DMS53 treated with DMSO at 0.1 percent for 48 hours (cell line): Measurements from ENCODE around the gene TEX26.
"Not testable (repeated sequence)": the region's sequence is repeated elsewhere in the genome, so short reads cannot be mapped to it uniquely, and the experiment has no call there.

ENCODE experiments used
- DNase-seq: peaks from one replicate; lab custom pipeline; 2025; ENCODE audit not compliant: unreplicated experiment; lab: John Stamatoyannopoulos, UW

Gene TEX26

DNA sequence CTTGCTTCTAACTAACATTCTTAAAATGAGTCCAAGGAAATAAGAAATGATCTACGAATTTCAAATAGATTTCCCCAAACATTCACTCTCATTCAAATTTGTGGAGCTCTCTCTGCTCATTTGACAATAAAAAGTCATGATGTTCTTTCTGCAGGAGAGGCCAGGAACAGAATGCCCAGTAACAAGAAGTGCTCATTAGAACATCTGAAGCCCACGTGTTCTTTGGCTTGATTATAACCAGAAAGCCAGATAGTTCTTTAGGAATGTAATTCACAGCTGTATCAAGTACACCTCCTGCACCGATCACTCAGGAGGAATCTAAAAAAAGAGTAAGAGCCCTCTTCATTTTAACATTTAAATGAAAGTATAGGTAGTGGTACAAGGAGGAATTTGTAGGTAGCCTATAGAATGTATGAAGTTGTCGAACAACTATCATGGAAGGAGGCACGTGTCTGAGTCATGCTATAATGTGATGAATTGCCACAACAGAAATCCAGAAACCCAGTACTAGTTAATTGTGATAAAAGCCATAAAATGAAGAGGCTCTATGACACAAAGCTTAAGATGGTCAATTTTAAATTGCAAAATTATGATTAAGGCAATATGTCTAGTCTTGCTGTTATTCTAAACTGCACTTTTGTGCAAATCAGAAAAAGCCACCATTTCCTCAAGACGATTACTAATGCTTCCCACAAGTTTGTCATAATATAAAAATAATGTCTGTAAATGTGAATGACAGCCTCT lies 13.6 kb upstream of the TEX26 start:
- DNase-seq = no peak

DNA sequence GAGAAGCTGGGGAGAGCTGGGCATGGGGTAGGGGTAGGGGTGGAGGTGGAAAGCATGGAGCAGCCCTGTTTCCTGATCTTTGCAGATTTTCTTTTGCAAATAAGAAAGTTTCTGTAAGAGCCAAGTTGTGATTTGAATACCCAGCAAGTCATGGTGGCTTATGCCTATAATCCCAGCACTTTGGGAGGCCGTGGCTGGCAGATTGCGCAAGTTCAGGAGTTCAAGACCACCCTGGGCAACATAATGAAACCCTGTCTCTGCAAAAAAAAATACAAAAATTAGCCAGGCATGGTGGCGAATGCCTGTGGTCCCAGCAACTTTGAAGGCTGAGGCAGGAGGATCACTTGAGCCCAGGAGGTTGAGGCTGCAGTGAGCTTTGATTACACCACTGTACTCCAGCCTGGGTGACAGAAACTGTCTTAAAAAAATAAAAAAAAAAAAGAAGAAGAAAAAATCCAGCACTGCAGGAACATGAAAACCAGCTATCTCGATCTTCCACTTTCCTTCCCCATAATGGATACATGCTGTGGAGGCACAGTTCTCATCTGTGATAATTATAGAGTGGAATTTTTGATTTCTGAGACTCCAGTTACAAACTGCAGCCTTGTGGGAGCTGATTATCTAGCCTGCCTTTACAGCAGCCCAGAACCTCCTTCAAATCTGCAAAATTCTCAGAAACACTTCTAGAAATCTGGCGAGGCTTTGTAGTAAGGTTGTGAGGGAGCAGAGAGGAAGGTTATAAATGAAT lies 12.1 kb upstream of the TEX26 start:
- DNase-seq = no peak

DNA sequence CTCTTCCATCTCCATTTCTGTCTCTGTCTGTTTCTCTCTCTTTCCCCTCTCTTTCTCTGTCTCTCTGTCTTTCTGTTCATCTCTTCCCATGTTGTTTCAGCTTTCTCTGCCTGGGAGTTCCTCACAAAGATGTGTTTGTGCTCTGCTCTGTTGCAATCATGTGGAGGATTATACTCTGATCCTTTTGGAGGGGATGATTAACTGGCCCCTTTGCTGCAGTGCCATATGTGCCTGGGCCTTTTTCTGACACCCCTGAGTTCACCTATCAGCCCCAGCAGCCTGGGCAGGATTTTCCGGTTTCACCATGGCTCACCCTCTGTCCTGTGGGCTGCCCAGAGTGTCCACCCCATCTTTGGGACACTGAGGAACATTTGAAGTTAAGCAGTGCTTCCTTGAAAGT lies 9.0 kb upstream of the TEX26 start:
- DNase-seq = no peak

DNA sequence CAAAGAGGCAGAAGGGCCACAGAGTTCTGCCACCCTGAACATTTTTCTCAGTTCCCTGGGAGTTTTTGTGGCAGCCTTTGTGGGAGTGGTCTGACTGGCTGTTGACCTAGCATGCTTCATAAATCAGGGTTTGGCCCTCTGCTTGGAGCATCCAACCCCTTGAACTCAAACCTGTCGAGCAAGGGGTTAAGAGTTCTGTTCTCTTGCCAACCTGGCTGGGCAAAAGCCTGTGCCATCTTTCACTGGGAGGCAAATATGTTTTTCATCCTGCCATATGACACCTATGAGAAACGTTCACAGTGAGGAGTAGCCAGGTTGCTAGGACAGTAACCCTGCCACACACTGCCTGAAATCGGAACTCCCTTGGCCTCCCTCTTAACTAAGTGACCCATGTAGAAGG lies 7.7 kb upstream of the TEX26 start:
- DNase-seq = no peak

DNA sequence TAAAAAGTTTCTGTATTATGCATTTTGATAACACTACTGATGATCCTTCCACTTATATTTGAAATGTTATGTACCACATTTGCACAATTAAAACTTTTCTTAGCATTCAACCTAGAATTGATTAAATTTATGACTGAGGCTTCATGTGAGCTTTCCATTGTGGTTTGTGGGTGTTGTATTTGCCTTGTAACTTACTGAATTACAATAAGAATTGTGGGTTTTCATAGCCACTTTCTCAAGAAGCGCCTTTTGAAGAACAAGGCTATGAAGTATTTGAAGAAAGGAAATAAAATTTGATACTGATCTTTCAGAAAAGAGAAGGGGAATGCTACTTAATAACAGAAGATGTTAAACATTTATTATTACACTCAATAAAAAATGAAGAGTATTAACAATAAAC lies 7.0 kb upstream of the TEX26 start:
- DNase-seq = no peak

DNA sequence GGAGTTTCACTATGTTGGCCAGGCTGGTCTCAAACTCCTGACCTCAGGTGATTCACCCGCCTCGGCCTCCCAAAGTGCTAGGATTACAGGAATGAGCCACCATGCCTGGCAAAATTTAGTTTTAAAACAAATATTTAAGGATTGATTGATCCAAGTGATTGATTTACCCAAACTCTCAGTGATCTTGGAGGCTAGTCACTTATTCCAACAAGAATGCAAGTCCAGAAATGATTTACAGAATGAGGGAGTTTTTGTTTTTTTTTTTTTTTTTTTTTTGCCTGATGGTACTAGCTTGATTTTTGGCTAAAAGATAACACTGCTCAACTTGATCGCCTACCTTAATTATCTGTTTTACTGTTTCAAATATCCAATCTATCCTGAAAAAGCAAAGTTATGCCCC lies 5.7 kb upstream of the TEX26 start:
- DNase-seq = no peak

DNA sequence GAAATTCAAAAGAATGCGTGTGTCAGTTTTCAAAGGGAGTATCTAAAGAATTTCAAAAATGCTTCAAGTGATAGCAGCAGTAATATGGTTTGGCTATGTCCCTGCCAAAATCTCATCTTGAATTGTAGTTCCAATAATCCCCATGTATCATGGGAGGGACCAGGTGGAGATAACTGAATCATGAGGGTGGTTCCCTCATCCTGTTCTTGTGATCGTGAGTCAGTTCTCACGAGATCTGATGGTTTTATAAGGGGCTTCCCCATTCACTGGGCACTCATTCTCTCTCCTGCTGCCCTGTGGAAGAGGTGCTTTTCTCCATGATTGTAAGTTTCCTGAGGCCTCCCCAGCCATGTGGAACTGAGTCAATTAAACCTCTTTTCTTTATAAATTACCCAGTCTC lies 5.3 kb upstream of the TEX26 start:
- not testable (repeated sequence) for DNase-seq

DNA sequence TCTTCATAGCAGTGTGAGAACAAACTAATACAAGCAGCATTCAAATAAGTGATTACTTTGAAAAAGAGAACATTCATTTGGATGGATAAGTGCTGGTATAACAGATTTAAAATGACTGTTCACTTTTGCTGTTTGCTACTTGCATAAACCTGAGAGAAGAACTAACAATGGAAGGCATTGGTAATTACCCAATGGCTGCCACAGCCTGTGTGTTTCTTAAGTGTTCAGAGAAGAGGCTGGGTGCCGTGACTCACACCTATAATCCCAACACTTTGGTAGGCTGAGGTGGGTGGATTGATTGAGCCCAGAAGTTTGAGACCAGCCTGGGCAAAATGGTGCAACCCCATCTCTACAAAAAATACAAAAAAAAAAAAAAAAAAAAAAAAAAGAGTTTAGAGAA lies 4.9 kb upstream of the TEX26 start:
- DNase-seq = no peak

DNA sequence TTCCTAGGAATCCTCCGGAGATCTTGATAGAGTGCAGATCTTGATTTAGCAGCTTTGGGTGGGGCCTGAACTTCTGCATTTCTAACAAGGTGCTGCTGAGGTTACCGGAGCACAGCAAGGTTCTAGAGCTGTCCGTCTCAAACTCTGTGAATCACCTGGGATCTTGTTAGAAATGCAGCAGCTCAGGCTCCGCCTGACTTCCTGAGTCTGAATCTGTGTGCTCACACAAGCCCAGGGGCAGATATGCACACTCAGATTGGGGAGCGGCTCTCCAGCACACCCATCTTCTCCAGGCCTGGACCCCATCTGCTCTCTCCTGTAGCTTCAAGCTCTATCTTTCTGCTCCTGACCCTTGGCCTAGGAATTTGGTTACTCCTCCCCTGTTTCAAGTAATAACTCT lies 3.5 kb upstream of the TEX26 start:
- no peak for DNase-seq

DNA sequence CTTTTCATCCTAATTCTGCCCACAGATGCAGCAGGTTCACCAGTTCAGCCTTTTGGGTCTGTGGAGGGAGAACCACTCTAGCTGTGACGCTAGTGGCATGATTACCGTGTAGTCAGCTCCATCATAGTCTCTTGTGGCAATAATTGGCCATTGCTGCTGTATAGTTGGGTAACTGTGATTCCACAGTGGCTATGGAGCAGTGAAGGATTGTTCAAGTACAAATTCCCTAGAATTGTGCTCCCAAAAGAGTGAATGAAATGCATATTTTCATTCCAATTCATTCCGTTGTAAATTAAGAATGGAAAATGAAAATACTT lies 856 bp downstream of the TEX26 start:
- no peak for DNase-seq

DNA sequence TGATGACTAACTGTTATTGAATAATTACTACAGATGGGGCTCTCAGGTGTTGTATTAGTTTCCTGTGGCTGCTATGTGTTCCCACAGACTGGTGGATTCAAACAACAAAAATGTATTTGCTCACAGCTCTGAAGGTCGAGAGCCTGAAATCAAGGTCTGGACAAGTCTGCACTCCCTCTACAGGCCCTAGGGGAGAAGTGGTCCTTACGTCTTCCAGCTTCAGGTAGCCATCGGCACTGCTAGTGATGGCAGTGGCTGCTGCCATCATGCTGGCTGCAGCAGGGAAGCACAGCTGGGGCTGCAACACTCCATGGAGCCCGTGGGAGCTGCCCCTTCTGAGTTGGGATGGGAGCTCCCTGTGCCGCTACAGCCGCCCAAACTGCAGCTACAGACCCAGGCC lies 1.9 kb downstream of the TEX26 start:
- DNase-seq = no peak

DNA sequence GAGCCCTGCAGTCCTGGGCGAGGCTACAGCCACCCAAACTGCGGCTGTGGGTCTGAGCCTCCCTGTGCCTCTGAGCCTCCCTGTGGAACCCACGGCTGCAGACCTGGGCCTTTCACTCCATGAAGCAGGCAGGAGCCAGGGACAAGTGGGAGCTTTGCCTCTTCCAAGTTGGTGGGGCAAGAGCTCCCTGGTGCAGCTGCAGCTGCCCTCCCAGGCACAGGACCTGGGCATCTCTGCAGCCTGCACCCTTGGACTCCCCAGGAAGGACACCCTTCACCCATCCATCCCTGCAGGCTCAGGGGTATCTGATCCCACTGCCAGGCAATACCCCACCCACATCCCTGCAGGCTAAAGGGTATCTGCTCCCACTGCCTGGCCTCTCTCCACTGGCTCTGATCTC lies 2.3 kb downstream of the TEX26 start:
- no peak for DNase-seq

DNA sequence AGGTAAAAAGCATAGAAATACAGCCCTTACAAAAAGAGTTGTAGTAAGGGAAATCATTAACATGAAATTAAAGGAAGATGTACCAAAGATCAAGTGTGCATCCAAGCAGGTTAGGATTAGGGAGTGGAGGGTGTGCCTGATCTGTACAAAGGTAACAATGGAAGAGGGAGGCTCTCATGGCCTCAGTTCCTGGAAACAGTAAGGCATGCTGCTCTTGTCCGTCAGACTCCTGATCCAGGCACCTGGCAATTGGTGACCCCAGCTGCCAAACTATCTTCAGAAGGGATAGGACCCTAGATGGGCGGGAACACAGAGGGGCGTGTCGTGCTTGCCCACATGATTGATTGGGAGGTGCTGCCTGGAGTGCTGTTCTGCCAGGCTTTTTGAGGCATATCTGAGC lies 4.5 kb downstream of the TEX26 start:
- no peak for DNase-seq

DNA sequence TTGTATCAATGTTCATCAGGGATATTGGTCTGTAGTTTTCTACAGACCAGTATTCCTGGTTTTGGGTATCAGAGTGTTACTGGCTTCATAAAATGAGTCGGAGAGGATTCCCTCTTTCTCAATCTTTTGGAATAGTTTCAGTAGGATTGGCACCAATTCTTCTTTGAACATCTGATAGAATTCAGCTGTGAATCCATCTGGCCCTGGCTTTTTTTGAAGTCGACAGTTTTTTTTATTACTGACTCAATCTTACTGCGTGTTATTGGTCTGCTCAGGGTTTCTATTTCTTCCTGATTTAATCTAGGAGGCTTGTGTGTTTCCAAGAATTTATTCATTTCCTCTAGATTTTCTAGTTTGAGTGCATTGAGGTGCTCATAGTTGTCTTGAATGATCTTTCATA lies 11.4 kb downstream of the TEX26 start:
- no peak for DNase-seq

DNA sequence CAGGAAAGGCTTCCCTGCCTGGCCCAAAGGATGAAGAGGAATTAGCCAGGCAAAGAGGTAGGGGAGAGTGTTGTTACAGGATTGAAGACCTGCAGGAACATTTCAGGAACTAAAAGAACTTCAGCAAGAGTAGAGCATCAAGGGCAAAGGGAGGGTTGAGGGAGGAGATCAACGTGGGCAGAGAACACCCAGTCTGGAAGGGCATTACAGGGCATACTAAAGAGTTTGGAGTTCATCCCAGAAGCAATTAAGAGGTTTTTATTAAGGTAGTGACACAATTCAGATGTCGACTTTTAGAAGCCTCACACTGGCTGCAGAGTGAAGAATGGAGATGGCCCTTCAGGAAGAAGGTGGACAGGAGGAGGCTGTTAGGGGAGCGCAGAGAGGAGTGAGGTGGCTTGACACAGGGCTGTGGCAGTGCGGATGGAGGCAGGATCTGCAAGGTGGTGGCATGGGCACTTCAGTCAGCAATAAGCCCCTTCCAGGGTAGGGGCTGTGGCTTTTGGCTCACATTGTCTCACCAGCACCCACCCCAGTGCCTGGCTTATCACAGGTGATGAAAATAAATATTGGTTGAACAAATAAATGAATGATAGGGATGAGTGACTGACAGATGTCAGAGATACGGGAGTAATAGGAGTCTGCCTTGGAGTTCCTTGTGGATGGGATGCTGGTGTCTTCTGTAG lies 24.9 kb downstream of the TEX26 start:
- DNase-seq = no peak

DNA sequence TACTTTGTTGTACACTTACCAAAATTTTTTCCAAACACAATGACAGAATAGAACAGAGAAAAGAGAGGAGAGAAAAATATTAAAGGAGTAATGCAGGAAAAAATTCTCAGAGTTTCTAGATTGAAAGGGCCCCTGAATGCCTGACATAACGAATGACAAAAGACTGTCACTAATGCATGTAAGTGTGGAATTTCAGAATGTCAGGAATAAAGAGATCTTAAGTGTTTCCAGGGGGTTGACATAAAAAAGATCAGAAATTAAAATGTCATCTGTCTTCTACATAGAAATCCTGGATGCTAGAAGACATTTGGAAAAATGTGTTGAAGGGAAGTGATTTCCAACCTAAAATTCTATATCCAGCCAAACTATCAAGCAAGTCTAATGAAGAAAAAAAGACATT lies 27.2 kb downstream of the TEX26 start:
- DNase-seq = no peak

DNA sequence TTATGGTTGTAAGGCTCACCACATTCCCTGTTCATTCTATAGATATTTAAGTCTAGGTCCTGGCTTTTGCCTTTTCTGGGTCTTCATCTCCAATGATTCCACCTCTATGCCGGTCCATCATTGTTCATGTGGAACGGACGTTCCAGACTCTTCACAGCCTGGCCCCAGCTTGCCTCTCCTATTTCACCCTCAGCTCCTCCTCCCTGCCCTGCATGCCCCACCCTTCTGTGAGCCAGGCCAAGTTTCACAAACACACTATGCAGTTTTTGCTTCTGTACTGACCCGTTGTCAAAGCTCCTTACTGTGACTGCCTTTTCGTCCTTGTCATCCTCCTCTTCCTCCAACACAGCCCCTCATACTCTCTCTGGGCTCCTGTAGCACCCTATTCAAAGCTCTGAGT lies 31.3 kb downstream of the TEX26 start:
- DNase-seq = no peak

DNA sequence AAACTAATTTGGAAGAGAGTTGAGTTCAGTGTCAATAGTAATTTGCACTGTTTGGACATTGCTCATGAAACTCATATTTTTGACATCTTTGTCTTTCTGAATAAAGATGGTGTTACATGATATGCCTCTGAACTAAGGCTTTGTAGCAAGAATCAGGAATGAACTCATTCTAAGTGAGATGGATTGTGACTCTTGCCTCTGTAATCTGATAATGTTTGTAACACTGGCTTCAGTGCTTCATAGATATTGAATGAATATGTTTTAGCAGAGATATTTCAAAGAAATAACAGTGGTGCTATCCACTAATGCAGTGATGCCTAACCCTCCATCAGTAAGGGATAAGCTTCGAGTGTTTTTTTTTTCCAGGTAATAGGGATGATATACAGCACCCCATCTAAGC lies 32.9 kb downstream of the TEX26 start:
- DNase-seq = no peak

DNA sequence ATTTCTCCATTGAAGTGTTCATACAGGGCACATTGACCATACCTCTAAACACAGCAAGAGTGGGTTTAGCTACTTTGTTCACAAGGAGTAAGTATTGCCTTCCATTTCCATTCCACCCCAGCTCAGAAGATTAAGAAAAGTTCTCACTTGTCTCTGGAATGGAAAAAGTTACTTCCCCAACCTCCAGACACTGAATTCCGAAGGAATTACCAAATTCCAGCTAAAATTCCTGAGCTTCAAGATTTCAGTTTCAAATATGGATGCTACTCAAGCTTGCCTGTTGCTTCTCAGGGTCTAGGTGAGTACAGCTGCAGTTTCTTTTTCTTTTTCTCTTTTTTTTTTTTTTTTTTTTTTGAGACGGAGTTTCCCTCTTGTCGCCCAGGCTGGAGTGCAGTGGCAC lies 33.6 kb downstream of the TEX26 start:
- no peak for DNase-seq

DNA sequence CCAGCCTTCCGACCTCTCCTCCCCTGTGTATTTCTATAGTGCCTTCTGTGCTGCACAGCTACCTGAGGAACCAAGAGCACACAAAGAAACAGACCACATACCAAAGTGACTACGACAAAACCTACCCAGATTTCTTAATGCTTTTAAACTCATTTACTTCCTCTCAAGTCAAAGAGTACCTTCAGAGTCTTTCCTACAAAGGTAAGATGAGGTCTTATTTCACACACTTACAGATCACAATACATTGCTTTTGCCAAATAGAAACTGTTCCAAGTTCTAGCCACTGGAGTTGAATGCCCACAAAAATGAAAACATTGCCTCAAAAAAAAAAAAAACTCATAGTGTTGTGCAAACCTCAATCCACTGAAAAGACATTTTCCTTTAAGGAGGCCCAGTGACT lies 36.4 kb downstream of the TEX26 start:
- DNase-seq = no peak

DNA sequence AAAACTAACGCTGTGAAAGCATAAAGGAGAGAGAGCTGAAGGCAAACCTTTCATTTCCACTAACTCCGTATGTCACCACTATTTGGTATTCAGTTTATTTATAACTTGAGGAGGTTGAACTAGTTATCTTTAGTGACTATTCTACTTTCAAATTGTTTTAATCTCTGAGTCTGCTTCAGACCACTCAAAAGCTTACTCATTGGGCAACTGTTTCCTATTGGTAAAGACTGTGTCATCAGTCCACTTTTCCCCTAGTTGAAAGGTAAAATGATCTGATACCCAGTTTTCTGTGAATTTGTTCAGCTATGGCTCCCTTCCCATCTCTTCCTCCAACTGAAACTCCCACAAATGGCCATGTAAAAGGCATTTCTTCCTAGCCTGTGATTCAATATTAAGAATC lies 39.1 kb downstream of the TEX26 start:
- DNase-seq = no peak

DNA sequence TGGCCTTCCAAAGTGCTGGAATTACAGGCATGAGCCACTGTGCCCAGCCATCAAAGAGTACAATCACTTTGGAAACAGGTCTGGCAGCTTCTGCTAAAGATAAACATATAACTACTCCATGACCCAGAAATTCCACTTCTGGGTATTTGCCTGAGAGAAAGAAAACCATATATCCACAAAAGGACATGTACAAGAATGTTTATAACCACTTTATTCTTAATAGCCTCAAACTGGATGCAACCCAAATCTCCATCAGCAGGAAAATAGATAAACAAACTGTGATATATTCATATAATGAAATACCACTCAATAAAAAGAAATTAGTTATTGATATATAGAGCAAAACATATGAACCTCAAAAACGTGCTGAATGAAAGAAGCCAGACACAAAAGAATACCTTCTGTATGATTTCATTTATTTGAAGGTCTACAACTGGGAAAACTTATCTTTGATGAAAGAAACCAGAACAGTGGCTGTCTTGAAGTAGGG lies 40.5 kb downstream of the TEX26 start:
- DNase-seq = peak; percentile 71
